Activated naive CD8-positive, alpha-beta T cell treated with anti-CD3 and anti-CD28 coated beads, Interleukin-2, amount 50 U/mL, for 24 hours (primary cell): Measurements from ENCODE around the gene SEMA5A.

ENCODE experiments used
- ATAC-seq: fragments of 150-1000 bp; cut with Tn5 transposase; one replicate; pipeline ENCODE4 v1.10.0; 2021
- DNase-seq: peaks from one replicate; pipeline ENCODE4 v3.0.0; 2021
- H3K27ac Mint-ChIP-seq: one replicate; pipeline ENCODE4 v1.8.0; 2021; ENCODE audit warnings: mild to moderate bottlenecking, mixed read lengths
- H3K27me3 Mint-ChIP-seq: one replicate; pipeline ENCODE4 v1.8.0; 2021; ENCODE audit warnings: mixed read lengths
- H3K36me3 Mint-ChIP-seq: one replicate; pipeline ENCODE4 v1.8.0; 2021; ENCODE audit warnings: low read depth, mixed read lengths
- H3K4me1 Mint-ChIP-seq: one replicate; pipeline ENCODE4 v1.8.0; 2021; ENCODE audit warnings: mixed read lengths
- H3K4me3 Mint-ChIP-seq: one replicate; pipeline ENCODE4 v1.8.0; 2021; ENCODE audit warnings: mild to moderate bottlenecking, moderate library complexity, mixed read lengths
- H3K9me3 Mint-ChIP-seq: one replicate; pipeline ENCODE4 v1.8.0; 2021; ENCODE audit warnings: mixed read lengths

The SEMA5A gene

DNA sequence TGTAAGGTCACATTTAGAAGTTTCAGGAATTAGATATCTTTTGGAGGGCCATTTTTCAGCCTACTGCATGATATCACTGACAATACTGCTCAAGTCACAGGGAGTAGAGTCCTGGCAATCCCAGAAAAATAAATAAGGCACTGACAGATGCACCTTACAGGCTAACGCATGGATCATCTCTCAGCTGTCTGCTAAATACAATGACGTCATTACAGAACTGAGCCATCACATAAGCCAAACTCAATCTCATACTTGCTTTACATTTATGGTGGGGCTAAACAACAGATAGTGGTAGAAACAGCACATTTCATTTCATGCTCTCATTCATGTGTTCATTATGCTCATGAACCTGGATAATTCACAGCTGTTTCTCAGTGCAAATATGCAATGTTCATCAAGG is 243.7 kb downstream of the SEMA5A start:
- no peaks in the 10 kb centered on the region for H3K4me1 Mint-ChIP-seq
- no peaks in the 10 kb centered on the region for H3K27me3 Mint-ChIP-seq
- no peaks in the 10 kb centered on the region for H3K9me3 Mint-ChIP-seq
- ATAC-seq, result no peak
- DNase-seq, result no peak
- H3K4me3 Mint-ChIP-seq, result no peak overlapping the region
- no peaks in the 10 kb centered on the region for H3K36me3 Mint-ChIP-seq
- no peak overlapping the region for H3K27ac Mint-ChIP-seq

DNA sequence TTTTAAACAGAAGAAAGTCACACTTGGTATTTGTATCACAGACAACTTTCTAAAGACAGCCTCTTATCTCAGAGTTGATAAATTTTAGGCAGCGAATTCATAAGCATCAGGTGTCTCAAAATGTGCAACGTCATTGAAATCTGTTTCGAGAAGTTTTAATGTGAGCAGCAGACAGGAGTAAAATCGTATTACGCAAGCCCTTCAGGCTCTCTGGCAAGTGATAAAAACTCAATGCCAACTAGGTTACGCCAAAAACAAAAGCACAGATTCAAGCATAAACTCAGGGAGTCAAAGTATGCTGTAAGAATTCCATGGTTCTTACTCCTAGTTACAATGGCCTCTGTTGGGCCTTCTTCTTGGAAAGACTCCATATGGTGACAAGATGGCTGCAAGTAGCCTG is 244.7 kb downstream of the SEMA5A start:
- Mint-ChIP-seq H3K27me3 (no peaks in the 10 kb centered on the region), H3K4me3 (no peak overlapping the region), H3K9me3 (no peaks in the 10 kb centered on the region), H3K27ac (no peak overlapping the region), H3K36me3 (no peaks in the 10 kb centered on the region), H3K4me1 (no peaks in the 10 kb centered on the region)
- ATAC-seq (no peak), DNase-seq (no peak)

DNA sequence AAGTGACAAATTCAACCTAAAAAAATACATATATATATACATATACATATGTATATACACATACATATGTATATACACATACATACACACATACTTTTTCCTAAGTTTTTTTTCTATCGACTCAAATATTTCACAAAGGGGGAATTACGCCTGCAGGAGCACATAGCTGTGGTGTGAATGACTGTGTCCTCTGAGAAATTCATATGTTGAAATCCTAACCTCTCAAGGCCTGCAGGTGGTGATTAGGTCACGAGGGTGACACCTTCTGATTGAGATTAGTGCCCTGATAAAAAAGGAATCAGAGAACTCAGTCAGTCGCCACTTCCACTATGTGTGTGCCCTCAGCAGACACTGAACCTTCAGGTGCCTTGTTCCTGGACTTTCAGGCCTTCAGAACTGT is 248.7 kb downstream of the SEMA5A start:
- no peak for DNase-seq
- no peaks in the 10 kb centered on the region for H3K36me3 Mint-ChIP-seq
- no peak for ATAC-seq
- H3K27me3 Mint-ChIP-seq, result no peaks in the 10 kb centered on the region
- H3K27ac Mint-ChIP-seq, result no peak overlapping the region
- H3K4me3 Mint-ChIP-seq, result no peak overlapping the region
- H3K9me3 Mint-ChIP-seq, result peaks cover 9% of the 10 kb centered on the region
- no peaks in the 10 kb centered on the region for H3K4me1 Mint-ChIP-seq

DNA sequence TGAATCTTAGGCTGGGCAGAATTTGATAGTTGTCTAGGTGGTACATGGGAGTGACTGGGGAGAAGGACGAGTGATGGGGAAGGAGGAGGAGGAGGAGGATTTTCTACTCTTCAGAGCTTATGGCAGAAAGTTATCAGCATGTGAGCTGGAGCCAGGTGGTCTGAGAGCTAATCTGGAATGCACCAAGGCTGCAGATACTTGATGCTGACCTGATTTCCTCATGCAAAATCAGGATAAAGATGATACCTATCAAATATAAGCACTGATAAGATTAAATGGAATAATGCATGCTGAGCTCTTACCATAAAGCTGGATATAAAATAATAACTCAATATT is 250.4 kb downstream of the SEMA5A start:
- DNase-seq (no peak), ATAC-seq (no peak)
- Mint-ChIP-seq H3K9me3 (peaks cover 17% of the 10 kb centered on the region), H3K36me3 (no peaks in the 10 kb centered on the region), H3K4me1 (no peaks in the 10 kb centered on the region), H3K27me3 (no peaks in the 10 kb centered on the region), H3K27ac (no peak overlapping the region), H3K4me3 (no peak overlapping the region)

DNA sequence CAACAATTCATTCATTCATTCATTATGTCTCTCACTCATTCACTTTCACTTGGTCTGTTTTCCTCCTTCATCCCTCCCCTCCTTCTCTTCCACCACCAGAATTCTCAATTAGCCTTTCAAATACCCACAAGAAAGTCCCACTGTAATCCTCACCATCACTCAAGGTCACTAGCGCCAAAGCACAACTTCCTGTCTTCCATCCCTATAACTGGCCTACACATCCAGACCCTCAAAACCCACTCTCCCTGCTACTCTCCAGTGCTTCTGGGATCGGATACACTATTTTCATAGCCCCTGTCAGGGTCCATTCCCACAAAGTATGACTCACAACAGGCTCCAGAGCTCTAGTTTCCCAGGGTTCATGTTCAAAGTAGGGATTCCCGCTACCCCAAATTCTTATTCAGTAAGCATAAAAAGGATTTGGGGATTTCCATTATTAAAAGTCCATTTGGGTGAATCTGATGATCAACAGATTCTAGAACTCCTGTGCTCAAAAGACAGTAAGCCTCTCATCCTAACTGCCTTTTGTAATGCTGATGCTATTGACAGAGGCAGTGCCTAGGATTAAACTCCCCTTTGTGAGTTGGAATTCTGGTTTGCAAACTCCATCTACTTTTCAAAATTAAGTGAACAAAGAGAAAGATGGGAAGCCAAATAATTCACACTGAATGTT is 250.9 kb downstream of the SEMA5A start:
- no peak for ATAC-seq
- H3K4me1 Mint-ChIP-seq, result no peaks in the 10 kb centered on the region

DNA sequence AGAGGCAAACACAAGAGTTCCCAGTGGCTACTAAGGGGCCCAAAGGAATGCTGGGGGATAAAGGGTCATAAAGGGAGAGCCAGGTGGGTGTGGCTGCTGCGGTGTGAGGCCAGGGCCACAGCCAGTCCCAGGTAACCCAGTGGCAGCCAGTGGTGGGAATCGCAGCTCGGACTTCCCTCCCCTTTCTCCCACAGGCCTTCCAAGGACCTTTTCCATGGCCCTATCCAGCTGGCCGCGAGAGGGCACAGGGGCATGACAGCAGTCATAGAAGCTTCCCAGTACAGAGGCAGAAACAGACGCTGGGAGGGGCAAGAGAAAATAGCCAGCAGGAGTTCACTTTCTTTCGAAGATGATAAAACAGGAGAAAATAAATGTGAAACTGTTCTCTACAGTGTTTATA is 257.6 kb downstream of the SEMA5A start:
- Mint-ChIP-seq H3K9me3 (peaks cover 8% of the 10 kb centered on the region), H3K4me1 (no peaks in the 10 kb centered on the region), H3K27me3 (no peaks in the 10 kb centered on the region), H3K4me3 (no peak overlapping the region), H3K27ac (no peak overlapping the region), H3K36me3 (no peaks in the 10 kb centered on the region)
- ATAC-seq, result no peak
- no peak for DNase-seq

More for the DNA sequence above, 250.9 kb downstream of the SEMA5A start:
- H3K27me3 Mint-ChIP-seq, result no peaks in the 10 kb centered on the region
- peaks cover 17% of the 10 kb centered on the region for H3K9me3 Mint-ChIP-seq
- no peak for DNase-seq
- no peak overlapping the region for H3K27ac Mint-ChIP-seq
- H3K36me3 Mint-ChIP-seq, result no peaks in the 10 kb centered on the region
- no peak overlapping the region for H3K4me3 Mint-ChIP-seq

DNA sequence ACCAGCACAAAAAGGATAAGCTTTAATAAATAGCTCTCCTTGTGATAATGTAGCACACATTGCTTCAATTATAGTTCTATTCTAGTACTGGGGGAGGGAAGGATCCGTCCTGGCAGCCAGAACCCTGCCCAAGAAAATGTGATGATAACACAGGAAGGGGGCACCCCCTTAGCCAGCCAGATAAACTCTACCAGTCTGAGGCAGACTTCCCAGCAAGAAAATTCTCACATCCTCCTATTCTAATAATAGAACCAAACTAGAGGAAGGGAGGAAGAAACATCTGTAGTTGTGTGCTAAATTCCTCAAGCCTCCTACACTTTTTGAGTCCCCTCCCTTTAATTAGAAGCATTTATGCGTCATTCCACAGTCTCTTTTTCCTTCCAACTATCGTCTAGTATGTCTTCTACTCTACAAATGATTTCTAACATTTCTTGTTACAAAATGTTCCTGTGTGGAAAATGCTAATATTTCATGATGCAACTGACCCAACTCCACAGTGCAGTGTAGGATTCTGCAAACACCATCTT is 261.0 kb downstream of the SEMA5A start:
- DNase-seq, result no peak
- H3K4me3 Mint-ChIP-seq, result no peak overlapping the region
- no peaks in the 10 kb centered on the region for H3K36me3 Mint-ChIP-seq
- ATAC-seq, result no peak
- H3K4me1 Mint-ChIP-seq, result no peaks in the 10 kb centered on the region
- H3K27ac Mint-ChIP-seq, result no peak overlapping the region
- H3K9me3 Mint-ChIP-seq, result no peaks in the 10 kb centered on the region
- H3K27me3 Mint-ChIP-seq, result no peaks in the 10 kb centered on the region

DNA sequence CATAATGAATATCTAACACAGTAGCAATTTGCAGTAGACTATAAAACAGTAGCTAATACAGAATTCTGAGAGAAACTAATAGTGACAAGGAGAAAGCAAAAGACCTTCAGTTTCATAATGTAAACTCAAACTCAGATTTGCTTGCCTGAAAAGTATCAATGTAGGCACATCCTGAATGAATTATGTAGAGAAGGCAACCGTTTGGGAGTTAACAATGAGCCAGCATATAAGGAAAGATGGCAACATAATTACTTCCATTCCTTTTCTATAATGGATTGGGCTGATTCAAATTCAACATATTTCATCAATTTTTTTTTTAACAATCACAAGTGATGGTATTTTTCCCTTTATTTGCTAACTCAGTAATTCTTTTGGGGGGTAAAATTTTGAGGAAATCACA is 261.6 kb downstream of the SEMA5A start:
- Mint-ChIP-seq H3K4me1 (no peaks in the 10 kb centered on the region), H3K4me3 (no peak overlapping the region), H3K27ac (no peak overlapping the region), H3K9me3 (no peaks in the 10 kb centered on the region), H3K27me3 (no peaks in the 10 kb centered on the region), H3K36me3 (no peaks in the 10 kb centered on the region)
- DNase-seq, result no peak
- no peak for ATAC-seq

DNA sequence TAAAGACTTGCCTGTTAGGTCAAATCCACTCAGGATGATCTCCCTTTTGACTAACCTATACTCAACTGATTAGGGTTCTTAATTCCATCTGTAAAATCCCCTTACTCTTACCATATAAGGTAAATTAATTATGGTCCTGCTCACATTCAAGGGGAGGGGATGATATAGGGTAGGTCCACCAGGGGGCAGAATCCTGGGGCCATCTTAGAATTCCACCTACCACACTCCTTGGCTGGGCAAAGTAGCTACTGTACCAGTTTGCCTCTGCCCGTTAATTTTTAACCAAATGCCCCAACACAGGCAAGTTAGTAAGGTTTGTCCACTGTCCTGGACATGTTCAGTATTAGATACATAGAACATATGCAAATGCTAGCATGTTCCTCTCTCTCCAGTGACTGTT is 262.4 kb downstream of the SEMA5A start:
- H3K4me3 Mint-ChIP-seq, result no peak overlapping the region
- no peaks in the 10 kb centered on the region for H3K27me3 Mint-ChIP-seq
- no peaks in the 10 kb centered on the region for H3K4me1 Mint-ChIP-seq
- no peaks in the 10 kb centered on the region for H3K9me3 Mint-ChIP-seq
- no peak for DNase-seq
- H3K27ac Mint-ChIP-seq, result no peak overlapping the region
- no peaks in the 10 kb centered on the region for H3K36me3 Mint-ChIP-seq
- ATAC-seq, result no peak

DNA sequence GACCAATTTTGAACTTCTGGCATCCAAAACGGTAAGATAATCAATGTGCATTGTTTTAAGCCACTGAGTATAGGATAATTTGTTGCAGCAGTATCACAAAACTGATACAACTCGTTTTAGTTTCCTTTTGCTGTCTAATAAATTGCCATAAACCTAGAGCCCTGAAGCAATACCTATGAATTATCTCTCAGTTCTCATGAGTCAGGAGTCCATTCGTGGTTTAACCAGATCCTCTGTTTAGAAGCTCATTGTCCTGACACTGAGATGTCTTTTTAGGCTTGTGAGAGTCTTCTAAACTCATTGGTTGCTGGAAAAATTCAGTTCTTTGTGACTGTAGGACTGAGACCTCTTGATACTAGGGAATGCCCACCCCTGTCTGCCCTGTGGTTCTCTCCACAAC is 262.9 kb downstream of the SEMA5A start:
- Mint-ChIP-seq H3K36me3 (no peaks in the 10 kb centered on the region), H3K4me1 (no peaks in the 10 kb centered on the region), H3K9me3 (no peaks in the 10 kb centered on the region), H3K27me3 (no peaks in the 10 kb centered on the region), H3K27ac (no peak overlapping the region), H3K4me3 (no peak overlapping the region)
- ATAC-seq (no peak), DNase-seq (no peak)

DNA sequence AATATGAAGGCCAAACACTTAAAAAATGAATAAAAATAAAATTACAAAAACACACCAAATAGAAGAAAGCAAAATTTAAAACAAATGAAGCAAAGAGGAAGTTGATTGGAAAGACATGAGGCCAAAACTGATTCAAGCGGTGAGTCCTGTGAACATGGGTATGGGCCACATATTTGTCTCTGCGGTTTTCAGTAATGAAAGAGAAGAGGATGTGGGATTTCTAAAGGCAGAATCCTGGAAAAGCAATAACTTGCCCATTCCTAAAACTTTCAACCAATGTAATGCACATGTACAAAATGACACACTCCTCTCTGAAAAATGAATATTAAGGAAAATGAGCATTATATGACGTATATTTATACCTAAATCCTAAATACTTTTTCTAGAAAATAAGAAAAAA is 263.7 kb downstream of the SEMA5A start:
- no peaks in the 10 kb centered on the region for H3K27me3 Mint-ChIP-seq
- H3K9me3 Mint-ChIP-seq, result no peaks in the 10 kb centered on the region
- DNase-seq (no peak), ATAC-seq (no peak)
- no peaks in the 10 kb centered on the region for H3K4me1 Mint-ChIP-seq
- H3K4me3 Mint-ChIP-seq, result no peak overlapping the region
- no peak overlapping the region for H3K27ac Mint-ChIP-seq
- no peaks in the 10 kb centered on the region for H3K36me3 Mint-ChIP-seq

DNA sequence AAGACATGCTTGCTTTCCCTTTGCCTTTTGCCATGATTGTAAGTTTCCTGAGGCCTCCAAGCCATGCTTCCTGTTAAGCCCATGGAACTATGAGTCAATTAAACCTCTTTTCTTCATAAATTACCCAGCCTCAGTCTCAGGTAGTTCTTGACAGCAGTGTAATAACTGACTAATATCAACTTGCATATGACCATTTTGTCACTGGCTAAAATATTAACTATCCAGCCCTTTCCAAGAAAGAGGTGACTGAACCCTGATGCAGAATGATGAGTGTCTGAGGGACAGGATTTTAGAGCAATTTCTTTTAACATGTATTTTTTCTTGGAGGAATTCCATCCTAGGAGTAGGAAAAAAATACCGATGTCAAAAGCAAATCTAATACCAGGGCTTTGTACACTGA is 266.1 kb downstream of the SEMA5A start:
- ATAC-seq, result no peak

DNA sequence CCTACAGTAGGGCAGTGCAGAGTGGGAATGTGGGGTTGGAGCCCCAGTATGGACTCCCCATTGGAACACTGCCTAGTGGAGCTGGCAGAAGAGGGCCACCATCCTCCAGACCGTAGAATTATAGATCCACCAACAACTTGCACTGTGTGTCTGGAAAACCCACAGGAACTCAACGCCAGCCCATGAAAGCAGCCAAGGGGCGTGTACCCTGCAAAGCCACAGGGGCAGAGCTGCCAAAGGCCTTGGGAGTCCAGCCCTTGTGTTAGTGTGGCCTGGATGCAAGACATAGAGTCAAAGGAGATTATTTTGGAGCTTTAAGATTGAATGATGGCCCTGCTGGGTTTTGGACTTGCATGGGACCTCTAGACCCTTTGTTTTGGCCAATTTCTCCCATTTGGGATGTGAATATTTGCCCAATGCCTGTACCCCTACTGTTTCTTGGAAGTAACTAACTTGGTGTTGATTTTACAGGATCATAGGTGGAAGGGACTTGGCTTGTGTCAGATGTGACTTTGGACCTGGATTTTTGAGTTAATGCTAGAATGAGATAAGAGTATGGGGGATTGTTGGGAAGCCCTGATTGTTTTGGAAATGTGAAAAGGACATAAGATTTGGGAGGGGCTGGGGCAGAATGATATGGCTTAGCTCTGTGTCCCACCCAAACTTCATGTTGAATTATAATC is 266.8 kb downstream of the SEMA5A start:
- H3K4me3 Mint-ChIP-seq, result no peak overlapping the region
- H3K27me3 Mint-ChIP-seq, result no peaks in the 10 kb centered on the region
- DNase-seq, result no peak
- H3K4me1 Mint-ChIP-seq, result no peaks in the 10 kb centered on the region
- no peak for ATAC-seq
- H3K36me3 Mint-ChIP-seq, result no peaks in the 10 kb centered on the region
- H3K27ac Mint-ChIP-seq, result no peak overlapping the region
- H3K9me3 Mint-ChIP-seq, result peaks cover 10% of the 10 kb centered on the region

More for the DNA sequence above, 266.1 kb downstream of the SEMA5A start:
- H3K9me3 Mint-ChIP-seq, result peaks cover 6% of the 10 kb centered on the region
- DNase-seq, result no peak
- H3K36me3 Mint-ChIP-seq, result no peaks in the 10 kb centered on the region
- H3K4me3 Mint-ChIP-seq, result no peak overlapping the region
- no peaks in the 10 kb centered on the region for H3K4me1 Mint-ChIP-seq
- no peak overlapping the region for H3K27ac Mint-ChIP-seq
- H3K27me3 Mint-ChIP-seq, result no peaks in the 10 kb centered on the region

DNA sequence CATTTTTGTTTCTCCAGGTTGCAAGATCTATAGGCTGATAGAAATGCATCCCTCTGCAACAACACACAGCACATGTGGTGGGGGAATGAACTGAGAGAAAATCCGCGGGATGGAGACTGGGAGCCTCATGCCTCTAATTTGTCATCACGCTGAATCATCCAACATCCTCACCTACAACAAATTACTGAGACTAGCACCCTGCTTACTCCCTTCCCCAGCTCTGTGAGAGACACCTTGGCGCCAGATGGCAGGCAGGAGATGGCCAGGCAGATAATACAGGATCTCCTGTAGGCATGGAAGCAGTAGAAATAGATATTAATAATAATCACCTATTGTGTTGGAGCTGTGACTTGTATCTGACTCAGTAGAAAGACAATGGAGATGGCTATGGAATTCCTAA is 276.9 kb downstream of the SEMA5A start:
- Mint-ChIP-seq H3K4me3 (no peak overlapping the region), H3K27me3 (no peaks in the 10 kb centered on the region), H3K36me3 (no peaks in the 10 kb centered on the region), H3K9me3 (peaks cover 12% of the 10 kb centered on the region), H3K27ac (no peak overlapping the region), H3K4me1 (no peaks in the 10 kb centered on the region)
- DNase-seq (no peak), ATAC-seq (no peak)

DNA sequence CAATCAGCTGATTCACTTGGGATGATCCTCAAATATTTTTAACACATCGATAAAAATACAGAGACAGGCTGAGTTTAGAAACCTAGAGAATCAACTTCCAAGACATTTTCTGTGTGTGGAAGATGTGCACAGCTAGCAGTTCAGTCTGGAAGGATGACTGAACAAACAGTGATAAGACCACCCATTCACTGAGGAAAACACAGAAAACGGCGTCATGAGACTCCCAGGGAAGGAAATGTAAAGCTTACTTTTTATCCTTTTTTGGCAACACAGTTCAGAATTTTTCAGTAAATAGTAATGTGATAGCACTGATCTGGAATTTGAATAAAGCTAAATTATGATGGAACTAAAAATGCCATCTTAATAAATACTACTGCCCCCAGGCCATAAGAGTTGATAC is 277.6 kb downstream of the SEMA5A start:
- Mint-ChIP-seq H3K27me3 (no peaks in the 10 kb centered on the region), H3K4me3 (no peak overlapping the region), H3K36me3 (no peaks in the 10 kb centered on the region), H3K27ac (no peak overlapping the region), H3K4me1 (no peaks in the 10 kb centered on the region), H3K9me3 (peaks cover 17% of the 10 kb centered on the region)
- ATAC-seq, result no peak
- no peak for DNase-seq
